HG03175 (cell line): ENCODE measurements around the gene TSPEAR.
"Not testable (repeated sequence)": the region's sequence is repeated elsewhere in the genome, so short reads cannot be mapped to it uniquely, and the experiment has no call there.

Experiments used
- ATAC-seq: cut with Tn5 transposase; IDR thresholded peaks from one replicate; pipeline ENCODE4 v1.9.1; 2021; ENCODE audit warnings: mild to moderate bottlenecking, moderate library complexity; ENCODE audit not compliant: unreplicated experiment

Gene TSPEAR

DNA sequence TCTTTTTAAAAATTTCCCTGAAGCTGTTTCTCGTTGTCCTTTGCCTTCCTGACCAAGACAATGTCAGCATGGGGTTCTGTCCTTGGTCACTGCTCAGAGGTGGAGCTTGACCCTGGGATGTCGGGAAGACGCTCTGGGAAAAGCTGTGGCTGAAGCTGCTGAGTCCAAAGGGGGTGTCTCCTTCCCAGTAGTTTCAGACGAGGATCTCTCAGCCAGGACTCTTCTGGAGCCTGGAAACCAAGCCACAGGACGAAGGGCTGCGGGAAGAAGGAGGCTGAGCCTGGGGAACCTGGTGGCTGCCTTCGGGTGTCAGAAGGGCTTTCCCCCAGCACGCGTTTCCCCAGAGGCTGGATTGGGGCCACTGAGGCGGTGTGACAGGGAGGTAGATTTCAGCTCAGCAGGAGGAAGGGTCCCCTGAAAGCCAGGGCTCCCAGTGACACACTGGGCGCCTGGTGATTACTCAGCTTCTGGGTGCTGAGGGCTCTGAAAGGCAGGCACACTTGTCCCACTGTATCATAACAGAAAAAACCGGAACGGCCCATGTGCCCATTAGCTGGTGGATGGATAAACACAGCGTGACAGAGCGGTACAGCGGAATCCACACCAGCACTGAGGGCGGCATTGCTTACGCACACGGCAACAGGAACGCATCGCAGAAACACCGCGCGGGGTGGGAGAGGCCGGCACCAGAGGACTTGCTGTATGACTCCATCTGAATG is 24.4 kb downstream of the TSPEAR start:
- no peak for ATAC-seq

DNA sequence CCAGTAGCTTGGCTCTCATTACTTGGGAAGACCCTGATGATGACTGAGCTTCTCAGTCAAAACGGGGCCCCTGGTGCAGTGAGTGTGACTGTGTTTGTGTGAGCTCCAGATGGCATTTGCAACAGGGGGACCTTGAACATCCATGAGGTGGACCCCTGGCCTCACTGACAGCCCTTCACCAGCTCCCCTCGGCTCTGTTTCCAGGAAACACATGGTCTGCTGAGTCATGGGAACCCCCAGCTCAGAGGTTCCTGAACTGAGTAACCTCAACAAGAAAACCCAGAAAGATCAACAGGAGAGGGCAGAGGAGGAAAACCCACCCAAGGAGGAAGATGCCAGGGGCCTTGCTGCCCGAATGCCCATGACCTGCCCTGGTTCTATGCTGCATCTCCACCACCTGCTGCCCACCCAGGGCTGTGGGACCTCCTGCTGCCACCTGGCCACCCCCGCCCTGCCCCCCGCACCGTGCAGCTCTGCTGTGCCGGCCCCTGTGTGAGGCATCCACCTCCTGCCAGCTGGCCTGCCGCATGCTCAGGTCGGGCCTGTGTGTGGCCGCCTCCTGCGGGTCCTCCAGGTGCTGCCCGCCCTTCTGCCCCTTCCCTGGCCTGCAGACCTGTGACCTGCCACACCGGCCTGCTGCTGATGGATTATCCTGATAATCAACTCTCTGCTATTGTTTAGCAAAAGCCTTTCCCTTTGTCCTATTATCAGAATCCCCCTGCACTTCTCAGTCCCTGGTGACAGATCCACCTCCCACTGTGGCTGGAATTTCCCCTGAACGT is 25.2 kb downstream of the TSPEAR start:
- no peak for ATAC-seq

DNA sequence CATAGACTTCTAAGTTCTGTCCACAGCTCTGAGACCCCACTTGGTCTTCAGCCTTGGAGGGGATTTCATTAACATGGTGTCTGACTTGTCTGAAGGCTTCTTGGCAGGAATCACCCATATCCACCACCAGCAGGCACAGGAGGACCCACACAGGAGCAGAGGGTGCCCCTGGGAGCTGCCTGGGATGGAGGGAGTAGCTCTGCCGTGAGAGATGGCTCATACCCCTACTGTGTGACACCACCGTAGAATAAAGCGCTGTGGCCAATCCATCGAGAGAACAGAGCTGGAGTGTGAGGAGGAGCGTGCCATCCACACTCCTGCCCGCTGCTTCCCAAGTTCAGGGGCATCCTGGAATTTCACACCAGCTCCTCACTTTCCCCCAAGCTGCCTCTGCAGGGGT is 26.3 kb downstream of the TSPEAR start:
- not testable (repeated sequence) for ATAC-seq

DNA sequence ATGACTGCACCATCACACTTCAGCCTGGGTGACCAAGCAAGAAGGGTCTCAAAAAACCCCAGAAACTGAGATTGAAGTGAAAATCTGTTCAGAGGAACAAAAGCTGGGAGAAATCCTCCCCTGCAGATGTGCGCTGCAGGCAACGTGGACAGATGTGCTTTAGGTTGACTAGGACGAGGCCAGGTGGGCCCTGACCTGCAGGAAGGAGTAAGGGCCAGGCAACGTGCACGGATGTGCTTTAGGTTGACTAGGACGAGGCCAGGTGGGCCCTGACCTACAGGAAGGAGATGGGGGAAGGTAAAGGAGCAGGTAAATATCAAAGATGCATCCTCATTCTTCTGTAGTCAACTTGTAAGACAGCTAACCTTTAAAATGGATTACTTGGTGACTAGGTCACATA is 26.9 kb downstream of the TSPEAR start:
- ATAC-seq, result no peak

DNA sequence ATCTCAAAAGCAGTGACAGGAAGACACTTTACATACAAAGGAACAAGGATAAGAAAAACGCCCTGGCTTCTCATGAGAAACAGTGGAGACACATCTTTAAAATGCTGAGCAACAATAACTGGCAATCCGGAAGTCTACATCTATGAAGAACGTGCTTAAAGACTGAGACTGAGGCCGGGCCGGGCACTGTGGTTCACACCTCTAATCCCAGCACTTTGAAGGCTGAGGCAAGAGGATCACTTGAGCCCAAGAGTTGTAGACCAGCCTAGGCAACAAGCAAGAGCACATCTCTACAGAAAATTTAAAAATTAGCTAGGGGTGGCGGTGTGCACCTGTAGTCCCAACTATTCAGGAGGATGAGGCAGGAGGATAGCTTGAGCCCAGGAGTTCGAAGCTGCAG is 27.3 kb downstream of the TSPEAR start:
- no peak for ATAC-seq

DNA sequence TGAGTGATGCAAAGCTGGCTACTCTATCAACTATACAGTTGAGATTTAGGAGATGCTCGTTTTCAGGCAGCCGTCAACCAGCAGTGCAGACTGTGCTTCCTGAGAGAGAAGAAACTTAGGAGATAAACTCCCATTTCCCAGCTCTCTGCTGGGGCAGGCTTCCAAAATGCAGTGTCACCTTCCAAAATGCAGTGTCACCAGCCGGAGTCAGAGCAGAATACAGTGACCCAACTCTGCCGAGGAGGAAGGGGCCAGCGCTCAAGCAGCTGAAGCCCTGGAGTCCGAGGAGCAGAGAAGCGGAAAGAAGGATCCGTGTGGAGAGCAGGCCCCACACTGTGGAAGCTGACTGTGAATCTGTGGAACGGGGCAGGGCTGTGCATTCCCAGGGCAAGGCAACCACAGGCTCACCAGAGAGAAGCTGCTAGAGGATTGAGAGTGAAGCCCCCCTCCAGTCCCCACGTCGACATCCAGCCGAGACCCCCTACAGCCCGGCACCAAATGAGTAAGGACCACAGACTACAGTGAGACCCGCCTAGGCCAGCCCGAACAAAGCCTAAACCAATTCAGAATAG is 28.7 kb downstream of the TSPEAR start:
- ATAC-seq, result no peak

DNA sequence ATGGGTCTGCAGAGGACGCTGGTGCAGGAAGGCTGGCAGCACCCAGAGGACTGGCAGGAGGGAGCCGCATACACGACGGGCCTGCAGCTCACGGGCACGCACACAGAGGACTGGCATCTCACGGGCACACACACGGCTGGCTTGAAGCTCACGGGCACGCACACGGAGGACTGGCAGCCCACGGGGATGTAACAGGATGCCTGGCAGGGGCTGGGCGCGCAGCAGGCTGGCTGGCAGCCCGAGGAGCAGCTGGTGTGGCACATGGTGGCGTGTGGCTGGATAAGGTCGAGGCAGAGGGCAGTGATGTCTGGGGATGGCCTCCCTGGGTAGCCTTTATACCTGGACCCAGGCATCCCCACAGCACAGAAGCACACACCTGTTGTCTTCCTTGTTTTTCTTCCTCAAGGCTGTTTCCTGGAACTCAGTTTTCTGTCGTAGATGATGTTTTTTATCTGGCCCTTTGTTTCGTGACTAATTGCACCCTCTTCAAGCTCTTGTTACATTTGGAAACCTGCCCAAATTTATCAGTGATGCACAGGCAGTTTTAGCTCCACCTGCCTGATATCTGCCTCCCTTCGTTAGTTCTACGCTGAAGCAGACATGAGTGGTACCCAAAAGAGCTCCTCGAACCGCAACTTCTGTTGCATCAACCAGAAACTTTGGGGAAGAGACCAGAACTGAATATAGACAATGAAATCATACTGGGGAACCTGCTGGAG is 29.4 kb downstream of the TSPEAR start, which contains the start of gene KRTAP12-1:
Gene KRTAP12-1, minus strand, starts transcription at position 303 of the 719 bp plus-strand sequence. Its CDS starts 40 bp downstream, at position 263.
- no peak for ATAC-seq

DNA sequence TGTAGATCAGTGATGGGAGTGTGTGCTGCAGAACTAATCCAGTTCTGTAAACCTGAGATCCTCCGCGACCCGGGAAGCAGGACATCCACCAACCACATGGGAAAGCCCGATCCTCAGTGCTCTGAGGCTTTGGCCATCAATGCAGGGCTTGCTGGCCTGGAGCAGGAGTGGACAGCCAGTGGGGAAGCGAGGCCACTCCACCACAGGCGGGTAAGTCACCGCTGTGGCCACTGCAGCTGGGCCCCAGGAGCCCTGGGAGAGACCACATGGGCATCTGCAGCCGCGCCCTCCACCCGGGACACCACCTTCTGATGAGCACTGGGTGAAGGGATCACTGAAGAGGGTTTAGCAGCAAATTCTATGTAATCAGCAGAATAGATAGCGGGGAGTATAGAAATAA is 30.2 kb downstream of the TSPEAR start:
- no peak for ATAC-seq

DNA sequence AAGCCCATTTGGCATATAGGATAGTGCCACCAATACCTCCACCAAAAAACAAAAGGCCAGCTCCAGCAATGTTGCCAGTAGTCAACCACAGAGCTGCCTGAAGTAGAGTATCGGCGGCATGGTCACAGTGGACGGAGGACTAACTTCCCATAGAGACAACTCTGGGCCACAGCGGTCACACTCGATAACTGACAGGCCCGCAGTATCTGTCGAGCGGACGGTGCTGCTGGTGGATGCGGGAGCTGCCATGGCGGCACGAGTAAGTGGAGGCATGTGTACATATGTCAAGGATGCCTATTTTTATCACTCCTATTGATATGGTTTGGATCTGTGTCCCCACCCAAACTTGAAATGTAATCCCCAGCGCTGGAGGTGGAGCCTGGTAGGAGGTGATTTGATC is 33.5 kb downstream of the TSPEAR start:
- no peak for ATAC-seq

DNA sequence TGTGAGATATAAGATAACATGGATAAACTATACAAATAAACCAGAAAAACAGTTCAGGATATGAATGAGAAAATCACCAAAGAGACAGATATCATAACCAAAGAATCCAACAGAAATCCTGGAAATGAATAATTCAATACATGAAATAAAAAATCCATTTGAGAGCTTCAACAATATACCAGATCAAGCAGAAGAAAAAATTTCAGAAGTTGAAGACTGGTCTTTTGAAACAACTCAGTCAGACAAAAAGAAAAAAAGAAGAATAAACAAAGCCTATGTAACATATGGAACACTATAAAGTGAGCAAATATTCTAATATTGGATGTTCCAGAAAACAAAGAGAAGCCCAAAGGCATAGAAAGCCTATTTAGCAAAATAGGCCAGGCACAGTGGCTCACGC is 39.5 kb downstream of the TSPEAR start:
- ATAC-seq, result no peak

DNA sequence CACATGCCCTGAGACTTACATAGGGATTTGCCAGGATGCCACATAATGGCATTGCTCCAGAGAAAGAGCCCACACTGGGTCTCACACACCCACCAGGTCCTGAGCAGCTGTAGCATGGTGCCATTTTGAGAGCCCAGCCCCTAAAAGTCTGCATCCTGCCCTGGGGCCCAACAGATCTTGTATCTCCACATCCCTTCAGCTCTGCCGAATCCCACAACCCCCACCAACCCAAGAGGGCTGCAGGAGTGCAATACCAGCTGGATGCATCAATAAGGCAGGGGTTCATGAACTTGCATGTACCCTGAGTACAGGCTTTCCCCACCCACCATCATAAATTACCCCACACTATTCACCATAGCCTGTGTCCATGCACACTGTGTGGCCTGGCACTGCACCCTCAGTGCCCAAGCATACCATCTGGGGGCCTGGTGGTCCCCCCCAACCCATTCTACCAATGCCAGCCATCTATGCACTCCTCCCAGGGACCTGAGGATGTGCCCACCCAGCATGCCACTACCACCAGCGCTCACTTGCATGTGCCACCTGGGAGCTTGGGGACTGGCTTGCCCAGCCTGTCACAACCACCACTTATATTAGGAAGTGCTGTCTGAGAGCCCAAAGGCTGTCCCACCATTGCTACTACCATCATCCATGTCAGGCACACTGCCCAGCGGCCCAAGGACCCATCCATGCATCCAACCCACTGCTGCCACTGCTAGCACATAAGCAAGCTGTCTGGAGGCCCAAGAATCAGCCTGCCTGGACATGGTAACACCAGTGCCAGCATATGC is 40.5 kb downstream of the TSPEAR start:
- no peak for ATAC-seq

DNA sequence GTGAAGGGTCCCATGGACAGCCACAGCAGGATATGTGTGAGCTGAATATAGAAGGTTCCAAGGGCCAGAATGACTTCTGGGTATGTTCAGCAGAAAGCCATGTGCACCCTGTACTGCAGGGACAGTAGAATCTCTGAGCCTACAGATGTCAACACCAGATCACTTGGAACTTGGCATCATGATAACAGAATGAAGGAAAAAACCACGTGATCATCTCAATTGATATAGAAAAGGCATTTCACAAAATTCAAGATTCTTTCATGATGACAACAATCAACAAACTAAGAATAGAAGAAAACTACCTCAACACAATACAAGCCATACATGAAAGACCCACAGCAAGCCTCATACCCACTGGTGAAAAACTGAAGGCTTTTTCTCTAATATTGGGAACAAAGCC is 43.8 kb downstream of the TSPEAR start:
- ATAC-seq, result no peak

DNA sequence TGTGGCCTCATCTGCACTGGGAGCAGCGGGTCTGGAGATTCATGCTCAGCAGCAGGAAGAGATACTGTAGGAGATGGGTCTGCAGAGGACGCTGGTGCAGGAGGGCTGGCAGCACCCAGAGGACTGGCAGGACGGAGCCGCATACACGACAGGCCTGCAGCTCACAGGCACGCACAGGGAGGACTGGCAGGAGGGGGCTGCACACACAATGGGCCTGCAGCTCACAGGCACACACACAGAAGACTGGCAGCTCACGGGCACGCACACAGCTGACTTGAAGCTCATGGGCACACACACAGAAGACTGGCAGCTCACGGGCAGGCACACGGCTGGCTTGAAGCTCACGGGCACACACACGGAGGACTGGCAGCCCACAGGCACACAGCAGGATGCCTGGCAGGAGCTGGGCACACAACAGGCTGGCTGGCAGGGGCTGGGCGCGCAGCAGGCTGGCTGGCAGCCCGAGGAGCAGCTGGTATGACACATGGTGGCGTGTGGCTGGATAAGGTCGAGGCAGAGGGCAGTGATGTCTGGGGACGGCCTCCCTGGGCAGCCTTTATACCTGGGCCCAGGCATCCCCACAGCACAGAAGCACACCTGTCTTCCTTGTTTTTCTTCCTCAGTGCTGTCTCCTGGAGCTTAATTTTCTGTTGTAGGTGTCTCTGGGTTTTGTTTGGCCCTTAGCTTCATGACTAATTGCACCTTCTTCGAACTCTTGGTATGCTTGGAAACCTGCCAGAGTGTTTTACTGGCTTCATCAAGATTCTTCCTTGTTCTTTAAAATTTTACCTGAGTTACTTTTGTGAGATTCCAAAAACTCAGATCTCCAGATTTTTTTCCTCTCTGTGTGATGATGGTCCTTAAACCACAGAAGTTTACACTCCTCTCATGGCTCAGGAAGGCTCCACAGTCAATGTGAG is 44.7 kb downstream of the TSPEAR start, which contains the start of gene KRTAP12-2:
Gene KRTAP12-2, minus strand, starts transcription at position 527 of the 920 bp plus-strand sequence. Its CDS starts 41 bp downstream, at position 486.
- ATAC-seq, result no peak

DNA sequence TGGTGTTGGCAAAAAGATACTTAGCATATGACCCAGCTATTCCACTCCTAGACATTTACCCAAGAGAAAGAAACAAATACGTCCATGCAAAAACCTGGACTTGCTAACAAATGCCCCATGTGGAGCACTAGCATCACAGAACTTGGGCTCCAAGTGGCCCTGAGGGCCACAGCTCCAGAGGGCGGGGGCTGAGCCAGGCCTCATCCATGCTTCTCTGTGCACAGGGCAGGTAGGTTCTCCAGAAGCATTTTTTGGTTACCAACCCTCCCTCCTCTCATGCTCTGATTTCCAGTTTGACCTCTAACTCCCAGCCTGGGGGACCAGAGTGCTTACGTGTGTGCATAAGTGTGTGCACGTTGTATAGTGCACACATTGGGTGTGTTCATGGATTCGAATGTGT is 46.7 kb downstream of the TSPEAR start:
- ATAC-seq, result no peak

DNA sequence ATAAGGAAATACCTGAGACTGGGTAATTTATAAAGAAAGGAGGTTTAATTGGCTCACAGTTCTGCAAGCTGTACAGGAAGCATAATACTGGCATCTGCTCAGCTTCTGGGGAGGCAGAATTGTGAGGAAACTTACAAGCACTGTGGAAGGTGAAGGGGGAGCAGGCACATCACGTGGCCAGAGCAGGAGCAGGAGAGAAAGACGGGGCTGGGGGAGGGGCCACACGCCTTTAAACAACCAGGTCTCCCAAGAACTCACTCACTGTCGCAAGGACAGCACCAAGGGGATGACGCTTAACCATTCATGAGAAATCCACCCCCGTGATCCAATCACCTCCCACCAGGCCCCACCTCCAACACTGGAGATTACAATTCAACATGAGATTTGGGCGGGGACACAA is 49.8 kb downstream of the TSPEAR start:
- ATAC-seq, result not testable (repeated sequence)

DNA sequence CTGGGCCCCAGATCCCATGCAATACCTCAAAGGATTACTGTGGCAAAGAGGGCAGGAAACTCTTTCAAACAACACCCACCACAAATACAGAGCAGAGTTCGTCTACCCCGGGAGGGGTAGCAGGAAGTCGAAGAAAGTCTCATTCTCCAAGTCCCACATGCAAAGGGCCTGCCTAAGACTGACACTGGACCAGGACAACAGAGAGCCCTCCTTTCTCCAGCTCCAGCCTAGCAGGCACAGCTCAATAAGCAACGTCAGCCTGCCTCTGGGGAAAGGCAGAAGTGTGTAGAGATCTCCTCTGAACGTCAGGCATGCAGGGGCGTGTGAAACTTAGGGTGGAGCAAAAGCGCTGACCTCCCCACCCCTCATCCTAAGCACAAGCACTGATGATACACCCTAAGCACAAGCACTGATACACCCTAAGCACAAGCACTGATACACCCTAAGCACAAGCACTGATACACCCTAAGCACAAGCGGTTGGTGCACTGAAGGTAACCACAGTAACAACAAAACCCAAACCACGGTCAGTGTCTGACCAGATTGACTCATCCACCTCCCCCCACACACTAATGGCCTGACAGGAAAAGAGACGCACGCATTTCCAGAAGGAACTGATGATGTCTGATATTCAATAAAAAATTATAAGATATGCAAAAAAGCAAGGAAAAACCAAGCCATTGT is 52.3 kb downstream of the TSPEAR start:
- ATAC-seq, result no peak

DNA sequence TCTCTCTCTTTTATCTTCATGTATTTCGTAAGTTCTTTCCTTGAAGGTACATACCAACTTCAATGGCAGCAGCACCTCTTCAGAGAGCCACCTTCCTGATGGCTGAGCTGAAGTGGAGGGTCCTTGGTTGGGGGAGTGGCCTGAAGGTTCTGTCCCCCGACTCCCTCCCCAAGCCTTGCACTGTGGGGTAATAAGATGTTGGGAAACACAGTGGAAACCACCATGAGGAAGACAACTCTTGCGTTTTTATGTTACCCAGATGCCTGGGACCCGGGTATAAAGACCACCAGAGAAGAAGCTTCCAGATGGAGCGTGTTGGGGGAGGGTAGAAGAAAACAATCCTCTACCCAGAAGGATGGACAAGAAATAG is 52.8 kb downstream of the TSPEAR start:
- no peak for ATAC-seq

DNA sequence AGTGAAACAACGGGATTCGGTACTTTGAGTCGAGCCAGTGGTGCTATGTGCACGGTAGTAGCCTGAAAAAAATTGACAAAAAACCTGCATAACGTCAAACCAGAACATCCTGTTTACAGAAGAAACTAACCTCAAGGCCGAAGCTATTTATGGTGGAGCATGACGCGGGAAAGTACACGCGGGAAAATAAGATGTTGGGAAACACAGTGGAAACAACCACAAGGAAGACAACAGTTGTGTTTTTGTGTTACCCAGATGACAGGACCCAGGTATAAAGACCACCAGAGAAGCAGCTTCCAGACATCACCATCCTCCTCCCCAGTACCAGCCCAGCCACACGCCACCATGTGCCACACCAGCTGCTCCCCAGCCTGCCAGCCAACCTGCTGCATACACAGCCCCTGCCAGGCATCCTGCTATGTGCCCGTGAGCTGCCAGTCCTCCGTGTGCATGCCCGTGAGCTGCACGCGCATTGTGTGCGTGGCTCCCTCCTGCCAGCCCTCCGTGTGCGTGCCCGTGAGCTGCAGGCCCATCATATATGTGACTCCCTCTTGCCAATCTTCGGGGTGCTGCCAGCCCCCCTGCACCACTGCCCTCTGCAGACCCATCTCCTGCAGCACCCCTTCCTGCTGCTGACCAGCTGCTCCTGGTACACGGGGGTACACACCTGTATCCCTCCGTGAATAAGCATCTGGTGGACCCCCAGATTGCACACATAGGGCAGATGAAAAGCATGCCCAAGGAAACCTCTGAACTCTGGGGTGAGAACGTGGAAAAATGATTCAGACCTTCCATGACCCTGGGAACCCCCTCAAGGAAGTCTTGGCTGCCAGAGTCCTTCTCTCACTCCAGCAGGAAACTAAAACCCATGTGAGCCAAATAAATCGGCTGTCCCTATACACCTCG is 53.5 kb downstream of the TSPEAR start, which contains the start of gene KRTAP12-3:
Gene KRTAP12-3, plus strand, starts transcription at position 298 of the 906 bp plus-strand sequence. Its CDS starts 48 bp downstream, at position 346.
- ATAC-seq, result no peak
